ENCODE data around the gene PXMP4. TPM values are rescaled to one million over a fixed set of nuclear protein-coding genes. Genes with fewer than 3 reads are reported as not detected.

Gene PXMP4
- total and polyA plus RNA-seq, 9 of the 15 experiments (the other 6 are each of a cell fraction or from before 2014, with no cell fraction given): 4.8 to 29.1 (median 6.8) TPM

- TF ChIP-seq TFAP4 (CRISPR knock-in tag; IDR thresholded peaks at IDR 0.05; ENCODE audit: borderline replicate concordance) (peak; percentile 66), CBX3 (IDR thresholded peaks at IDR 0.05; ENCODE audit: borderline replicate concordance in 1 of 2, low read length in 2 of 2) (peak in 1 of 2 experiments; percentile 47; a peak in 1 of 3 replicates), NR0B1 (IDR thresholded peaks at IDR 0.05; ENCODE audit: partially characterized antibody) (no peak), GTF2F1 (IDR thresholded peaks at IDR 0.05; ENCODE audit: low read depth, low read length) (no peak; the same call in 1 of the 2 replicates), HNRNPK (IDR thresholded peaks at IDR 0.05; ENCODE audit: low read depth, low read length, poor library complexity, severe bottlenecking) (peak; percentile 77), ZNF57 (CRISPR knock-in tag; IDR thresholded peaks at IDR 0.05) (no peak), MCM7 (IDR thresholded peaks at IDR 0.05) (no peak), NONO (IDR thresholded peaks at IDR 0.05; ENCODE audit: low read depth in 2 of 2, low read length in 1 of 2) (peak; percentile 17 to 36; a peak in 3 of 4 replicates), THAP12 (CRISPR knock-in tag; IDR thresholded peaks at IDR 0.05) (0 out of 2 replicates have a peak, but pooled peaks have one; percentile 69), ETS1 (conservative IDR thresholded peaks at IDR 0.05; ENCODE audit: control insufficient read depth, low read depth, low read length) (peak; percentile 68), POU5F1 (IDR thresholded peaks at IDR 0.05; ENCODE audit: borderline replicate concordance, low read depth, low read length, partially characterized antibody) (no peak), MAZ (CRISPR knock-in tag; conservative IDR thresholded peaks at IDR 0.05 in 1 of 2, IDR thresholded peaks at IDR 0.05 in 1 of 2) (peak; percentile 86 to 99)
Measured at GRCh38 chr20:33732166-33732970, 12.3 kb upstream of the PXMP4 start (continued).
